ENCODE data around the gene SYCP3.

The SYCP3 gene

DNA sequence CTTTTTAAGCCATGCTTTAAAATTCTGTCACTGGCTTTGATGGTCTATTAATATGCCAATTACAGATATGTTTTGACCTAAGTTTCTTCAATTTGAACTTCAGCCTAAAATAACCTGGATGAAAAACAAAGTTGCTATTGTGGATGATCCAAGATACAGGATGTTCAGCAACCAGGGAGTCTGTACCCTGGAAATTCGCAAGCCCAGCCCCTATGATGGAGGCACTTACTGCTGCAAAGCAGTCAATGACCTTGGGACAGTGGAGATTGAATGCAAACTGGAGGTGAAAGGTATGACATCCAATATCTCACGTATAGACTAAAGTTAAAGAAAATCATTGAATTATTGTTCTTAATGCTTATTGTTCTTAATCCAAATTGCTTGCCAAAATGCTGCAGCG lies 59.0 kb downstream of the SYCP3 start:
- no peak for DNase-seq (ENCODE audit: extremely low read depth, low read depth)
- TF ChIP-seq, protein P1, sequence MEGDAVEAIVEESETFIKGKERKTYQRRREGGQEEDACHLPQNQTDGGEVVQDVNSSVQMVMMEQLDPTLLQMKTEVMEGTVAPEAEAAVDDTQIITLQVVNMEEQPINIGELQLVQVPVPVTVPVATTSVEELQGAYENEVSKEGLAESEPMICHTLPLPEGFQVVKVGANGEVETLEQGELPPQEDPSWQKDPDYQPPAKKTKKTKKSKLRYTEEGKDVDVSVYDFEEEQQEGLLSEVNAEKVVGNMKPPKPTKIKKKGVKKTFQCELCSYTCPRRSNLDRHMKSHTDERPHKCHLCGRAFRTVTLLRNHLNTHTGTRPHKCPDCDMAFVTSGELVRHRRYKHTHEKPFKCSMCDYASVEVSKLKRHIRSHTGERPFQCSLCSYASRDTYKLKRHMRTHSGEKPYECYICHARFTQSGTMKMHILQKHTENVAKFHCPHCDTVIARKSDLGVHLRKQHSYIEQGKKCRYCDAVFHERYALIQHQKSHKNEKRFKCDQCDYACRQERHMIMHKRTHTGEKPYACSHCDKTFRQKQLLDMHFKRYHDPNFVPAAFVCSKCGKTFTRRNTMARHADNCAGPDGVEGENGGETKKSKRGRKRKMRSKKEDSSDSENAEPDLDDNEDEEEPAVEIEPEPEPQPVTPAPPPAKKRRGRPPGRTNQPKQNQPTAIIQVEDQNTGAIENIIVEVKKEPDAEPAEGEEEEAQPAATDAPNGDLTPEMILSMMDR (IDR thresholded peaks at IDR 0.05; ENCODE audit: low read depth, low read length, missing control alignments), result no peak
- H3K4me3 ChIP-seq (replicated peaks; ENCODE audit: low read depth, low read length), result no peak overlapping the region
